DOHH2 (cell line): ENCODE results near the gene IMP3.

Experiments
- EZH2phosphoT487 ChIP-seq: fragments of 200-600 bp; sonication (generic); IDR thresholded peaks from 2 replicates; pipeline ENCODE4 v1.6.1; 2017; ENCODE audit warnings: borderline replicate concordance, mild to moderate bottlenecking, antibody characterized with exemption, low read length, moderate library complexity, mixed read lengths
- TF ChIP-seq, protein P1 (sequence below): fragments of 200-600 bp; sonication (generic); IDR thresholded peaks from one replicate; pipeline ENCODE4 v1.5.1; 2014; ENCODE audit warnings: antibody characterized with exemption, mild to moderate bottlenecking, low read depth, low read length; ENCODE audit not compliant: poor library complexity, severe bottlenecking

GRCh38 chr15:75646112-75646943 is 6.3 kb upstream of the IMP3 start:
- TF ChIP-seq, protein P1, sequence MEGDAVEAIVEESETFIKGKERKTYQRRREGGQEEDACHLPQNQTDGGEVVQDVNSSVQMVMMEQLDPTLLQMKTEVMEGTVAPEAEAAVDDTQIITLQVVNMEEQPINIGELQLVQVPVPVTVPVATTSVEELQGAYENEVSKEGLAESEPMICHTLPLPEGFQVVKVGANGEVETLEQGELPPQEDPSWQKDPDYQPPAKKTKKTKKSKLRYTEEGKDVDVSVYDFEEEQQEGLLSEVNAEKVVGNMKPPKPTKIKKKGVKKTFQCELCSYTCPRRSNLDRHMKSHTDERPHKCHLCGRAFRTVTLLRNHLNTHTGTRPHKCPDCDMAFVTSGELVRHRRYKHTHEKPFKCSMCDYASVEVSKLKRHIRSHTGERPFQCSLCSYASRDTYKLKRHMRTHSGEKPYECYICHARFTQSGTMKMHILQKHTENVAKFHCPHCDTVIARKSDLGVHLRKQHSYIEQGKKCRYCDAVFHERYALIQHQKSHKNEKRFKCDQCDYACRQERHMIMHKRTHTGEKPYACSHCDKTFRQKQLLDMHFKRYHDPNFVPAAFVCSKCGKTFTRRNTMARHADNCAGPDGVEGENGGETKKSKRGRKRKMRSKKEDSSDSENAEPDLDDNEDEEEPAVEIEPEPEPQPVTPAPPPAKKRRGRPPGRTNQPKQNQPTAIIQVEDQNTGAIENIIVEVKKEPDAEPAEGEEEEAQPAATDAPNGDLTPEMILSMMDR = no peak
- no peak for TF ChIP-seq EZH2phosphoT487
